Prostate gland (tissue), 2 donors: ENCODE data around the gene WWC2.

ENCODE experiments used
- POLR2AphosphoS5 ChIP-seq: sonication (generic); formaldehyde crosslinking; IDR thresholded peaks from one replicate; pipeline ENCODE4 v1.6.1; 2017; ENCODE audit warnings: antibody characterized with exemption
- TF ChIP-seq, protein P1 (sequence below), 4 experiments: fragments of 200-600 bp in 2 of 4; fragments of 450-650 bp in 2 of 4; sonication (generic) in 2 of 4; IDR thresholded peaks; 1 replicate in 3 of 4; 2 replicates in 1 of 4; pipeline ENCODE4 v1.5.1; 2016 to 2019; ENCODE audit warnings: antibody characterized with exemption in 4 of 4, mild to moderate bottlenecking in 2 of 4, moderate library complexity in 2 of 4

- no peak for TF ChIP-seq POLR2AphosphoS5
- TF ChIP-seq, protein P1, sequence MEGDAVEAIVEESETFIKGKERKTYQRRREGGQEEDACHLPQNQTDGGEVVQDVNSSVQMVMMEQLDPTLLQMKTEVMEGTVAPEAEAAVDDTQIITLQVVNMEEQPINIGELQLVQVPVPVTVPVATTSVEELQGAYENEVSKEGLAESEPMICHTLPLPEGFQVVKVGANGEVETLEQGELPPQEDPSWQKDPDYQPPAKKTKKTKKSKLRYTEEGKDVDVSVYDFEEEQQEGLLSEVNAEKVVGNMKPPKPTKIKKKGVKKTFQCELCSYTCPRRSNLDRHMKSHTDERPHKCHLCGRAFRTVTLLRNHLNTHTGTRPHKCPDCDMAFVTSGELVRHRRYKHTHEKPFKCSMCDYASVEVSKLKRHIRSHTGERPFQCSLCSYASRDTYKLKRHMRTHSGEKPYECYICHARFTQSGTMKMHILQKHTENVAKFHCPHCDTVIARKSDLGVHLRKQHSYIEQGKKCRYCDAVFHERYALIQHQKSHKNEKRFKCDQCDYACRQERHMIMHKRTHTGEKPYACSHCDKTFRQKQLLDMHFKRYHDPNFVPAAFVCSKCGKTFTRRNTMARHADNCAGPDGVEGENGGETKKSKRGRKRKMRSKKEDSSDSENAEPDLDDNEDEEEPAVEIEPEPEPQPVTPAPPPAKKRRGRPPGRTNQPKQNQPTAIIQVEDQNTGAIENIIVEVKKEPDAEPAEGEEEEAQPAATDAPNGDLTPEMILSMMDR (IDR thresholded peaks at IDR 0.05): no peak
These were observed 224.2 kb downstream of the WWC2 start for GRCh38 chr4:183323295-183323694.
